ENCODE data around the gene ZBTB39. TPM values are rescaled to one million over a fixed set of nuclear protein-coding genes. Genes with fewer than 3 reads are reported as not detected.

Gene ZBTB39
- total and polyA plus RNA-seq, 2 of the 13 experiments (the other 11 are each of a cell fraction or from before 2014, with no cell fraction given), result 6.5 to 6.9 TPM

DNA sequence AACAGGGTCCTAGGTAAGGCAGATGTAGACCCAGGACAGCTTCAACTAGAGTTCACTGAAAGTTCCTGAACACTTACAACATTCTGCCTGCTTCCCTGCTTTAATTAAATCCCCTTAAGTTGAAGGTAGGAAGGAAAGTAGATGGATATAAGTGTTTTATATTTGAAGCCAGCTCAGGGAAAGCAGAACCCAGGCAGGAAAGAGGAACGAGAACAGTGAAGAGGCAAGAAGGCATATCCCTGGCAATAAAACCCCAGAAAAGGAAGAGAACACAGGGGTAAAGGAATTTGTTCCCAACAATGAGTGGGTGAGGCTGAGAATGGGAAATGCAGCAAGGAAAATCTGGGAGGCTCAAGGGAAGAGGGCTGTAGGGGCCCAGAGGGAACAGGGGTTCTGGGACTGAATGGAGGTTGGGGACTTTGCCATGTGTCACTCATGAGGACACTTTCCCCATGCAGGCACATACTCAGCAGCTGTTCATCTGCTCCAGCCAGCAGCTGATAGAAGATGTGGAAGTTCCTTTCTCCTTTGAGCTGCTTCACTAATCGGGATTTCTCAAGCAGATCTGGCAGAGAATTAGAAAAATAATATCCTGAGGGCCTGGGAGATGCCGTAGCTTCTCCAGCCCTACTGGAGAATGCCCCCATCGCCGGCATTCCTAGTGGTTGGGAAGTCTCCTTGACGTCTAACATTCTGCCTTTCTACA, 39.9 kb upstream of the ZBTB39 start:
- Histone ChIP-seq H4K20me1 (ENCODE audit: insufficient read depth, low read length) (no peaks in the 10 kb centered on the region), H3K36me3 (replicated peaks in 1 of 2; ENCODE audit: control insufficient read depth in 1 of 2, insufficient read depth in 2 of 2, low read length in 2 of 2) (no peaks in the 10 kb centered on the region), H3K9ac (ENCODE audit: insufficient read depth, low read depth, low read length) (no peak overlapping the region)

DNA sequence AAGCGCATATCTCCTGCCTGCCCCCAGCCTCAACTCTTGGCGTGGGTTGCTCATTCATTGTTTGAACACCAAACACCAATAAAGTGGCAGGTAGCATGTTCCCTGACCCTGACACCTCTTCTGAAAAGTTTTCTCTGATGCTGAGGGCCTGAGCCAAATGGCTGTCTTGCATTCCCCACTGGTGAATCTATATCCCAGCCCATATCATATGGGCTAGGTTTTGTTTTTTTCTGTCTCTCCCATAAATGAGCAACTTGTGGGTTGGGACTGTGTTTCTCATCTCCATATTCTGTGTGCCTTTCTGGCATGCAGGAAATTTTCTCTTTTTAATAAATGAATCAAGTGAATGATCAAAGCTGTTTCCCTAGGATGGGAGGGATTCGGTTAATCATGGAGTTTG, 38.5 kb upstream of the ZBTB39 start:
- Histone ChIP-seq H3K79me2 (ENCODE audit: insufficient read depth, low read length) (no peaks in the 10 kb centered on the region), H3K4me3 (replicated peaks in 1 of 3; ENCODE audit: insufficient read depth in 1 of 3, low read depth in 2 of 3, low read length in 3 of 3) (no peak overlapping the region), H3K27ac (ENCODE audit: extremely low read length, insufficient read depth, low read length) (no peak overlapping the region), H3K36me3 (replicated peaks in 1 of 2; ENCODE audit: control insufficient read depth in 1 of 2, insufficient read depth in 2 of 2, low read length in 2 of 2) (no peaks in the 10 kb centered on the region), H3K9me3 (ENCODE audit: low read length) (no peaks in the 10 kb centered on the region), H3K9ac (ENCODE audit: insufficient read depth, low read depth, low read length) (no peak overlapping the region), H3K4me2 (ENCODE audit: low read depth, low read length) (no peak overlapping the region), H4K20me1 (ENCODE audit: insufficient read depth, low read length) (no peaks in the 10 kb centered on the region), H3K27me3 (ENCODE audit: control insufficient read depth in 1 of 2, insufficient read depth in 2 of 2, low read length in 2 of 2) (no peaks in the 10 kb centered on the region), H2AFZ (ENCODE audit: low read length) (no peak overlapping the region), H3K4me1 (ENCODE audit: insufficient read depth, low read length) (peaks cover 21% of the 10 kb centered on the region)
- WGBS (ENCODE audit: low lambda C conversion rate), result 94% methylated on average over 3 of the region's 3 CpGs
- FAIRE-seq, result no peak
- CTCF ChIA-PET (ENCODE audit: low intra/inter-chr PET ratio, low total read pairs), result no interaction called here
- TF ChIP-seq ZNF207 (IDR thresholded peaks at IDR 0.05; ENCODE audit: borderline replicate concordance), result no peak
- TF ChIP-seq, protein P1, sequence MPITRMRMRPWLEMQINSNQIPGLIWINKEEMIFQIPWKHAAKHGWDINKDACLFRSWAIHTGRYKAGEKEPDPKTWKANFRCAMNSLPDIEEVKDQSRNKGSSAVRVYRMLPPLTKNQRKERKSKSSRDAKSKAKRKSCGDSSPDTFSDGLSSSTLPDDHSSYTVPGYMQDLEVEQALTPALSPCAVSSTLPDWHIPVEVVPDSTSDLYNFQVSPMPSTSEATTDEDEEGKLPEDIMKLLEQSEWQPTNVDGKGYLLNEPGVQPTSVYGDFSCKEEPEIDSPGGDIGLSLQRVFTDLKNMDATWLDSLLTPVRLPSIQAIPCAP (CRISPR knock-in tag; IDR thresholded peaks at IDR 0.05; ENCODE audit: low read depth), result no peak
- TF ChIP-seq MAF1 (CRISPR knock-in tag; IDR thresholded peaks at IDR 0.05; ENCODE audit: borderline replicate concordance), result no peak
- no peak for TF ChIP-seq NFYC (CRISPR knock-in tag; IDR thresholded peaks at IDR 0.05)
- TF ChIP-seq ZFP37 (CRISPR knock-in tag; IDR thresholded peaks at IDR 0.05; ENCODE audit: borderline replicate concordance), result no peak
- no peak for TF ChIP-seq HMGA1 (CRISPR knock-in tag; conservative IDR thresholded peaks at IDR 0.05)
- no peak for TF ChIP-seq ZNF350 (CRISPR knock-in tag; IDR thresholded peaks at IDR 0.05; ENCODE audit: borderline replicate concordance, low read depth)
- no peak for DNase-seq (ENCODE audit: low spot score)
- intact Hi-C loops (cut with micrococcal nuclease; ENCODE audit: unreplicated experiment), result no loop called here
- in situ Hi-C loops (cut with HindIII; ENCODE audit: extremely low pct_ligation_motif_present, low pct_unique_long_range_greater_than_20kb), result no loop called here
- POLR2A ChIA-PET, result no interaction called here
- no peak for ATAC-seq
- no TSS peak for BruUV-seq (replicated peaks)

More for the DNA sequence above, 39.9 kb upstream of the ZBTB39 start:
- H3K9me3 ChIP-seq (ENCODE audit: low read length), result no peaks in the 10 kb centered on the region
- no peak overlapping the region for H3K4me3 ChIP-seq (replicated peaks in 1 of 3; ENCODE audit: insufficient read depth in 1 of 3, low read depth in 2 of 3, low read length in 3 of 3)
- DNase-seq (ENCODE audit: low spot score), result no peak
- no peaks in the 10 kb centered on the region for H3K27me3 ChIP-seq (ENCODE audit: control insufficient read depth in 1 of 2, insufficient read depth in 2 of 2, low read length in 2 of 2)
- H3K4me1 ChIP-seq (ENCODE audit: insufficient read depth, low read length), result peaks cover 34% of the 10 kb centered on the region
- H3K79me2 ChIP-seq (ENCODE audit: insufficient read depth, low read length), result no peaks in the 10 kb centered on the region
- H2AFZ ChIP-seq (ENCODE audit: low read length), result no peak overlapping the region
- WGBS (ENCODE audit: low lambda C conversion rate), result 84% methylated on average over 6 of the region's 6 CpGs
- no TSS peak for BruUV-seq (replicated peaks)
- ChIA-PET CTCF (ENCODE audit: low intra/inter-chr PET ratio, low total read pairs) (no interaction called here), POLR2A (no interaction called here)
- in situ Hi-C loops (cut with HindIII; ENCODE audit: extremely low pct_ligation_motif_present, low pct_unique_long_range_greater_than_20kb) (no loop called here), intact Hi-C loops (cut with micrococcal nuclease; ENCODE audit: unreplicated experiment) (no loop called here)
- H3K27ac ChIP-seq (ENCODE audit: extremely low read length, insufficient read depth, low read length), result no peak overlapping the region
- no peak overlapping the region for H3K4me2 ChIP-seq (ENCODE audit: low read depth, low read length)
- FAIRE-seq, result no peak
- TF ChIP-seq, protein P2, sequence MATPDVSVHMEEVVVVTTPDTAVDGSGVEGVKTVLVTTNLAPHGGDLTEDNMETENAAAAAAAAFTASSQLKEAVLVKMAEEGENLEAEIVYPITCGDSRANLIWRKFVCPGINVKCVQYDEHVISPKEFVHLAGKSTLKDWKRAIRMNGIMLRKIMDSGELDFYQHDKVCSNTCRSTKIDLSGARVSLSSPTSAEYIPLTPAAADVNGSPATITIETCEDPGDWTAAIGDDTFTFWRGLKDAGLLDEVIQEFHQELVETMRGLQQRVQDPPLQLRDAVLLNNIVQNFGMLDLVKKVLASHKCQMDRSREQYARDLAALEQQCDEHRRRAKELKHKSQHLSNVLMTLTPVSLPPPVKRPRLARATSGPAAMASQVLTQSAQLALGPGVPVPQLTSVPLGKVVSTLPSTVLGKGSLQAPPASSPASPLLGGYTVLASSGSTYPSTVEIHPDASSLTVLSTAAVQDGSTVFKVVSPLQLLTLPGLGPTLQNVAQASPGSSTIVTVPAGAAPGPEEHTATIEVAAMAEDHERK (CRISPR knock-in tag; IDR thresholded peaks at IDR 0.05; ENCODE audit: low read depth), result no peak
- TF ChIP-seq ZSCAN9 (CRISPR knock-in tag; IDR thresholded peaks at IDR 0.05; ENCODE audit: borderline replicate concordance), result no peak
- no peak for TF ChIP-seq JUND (CRISPR knock-in tag; IDR thresholded peaks at IDR 0.05)
- no peak for TF ChIP-seq ISL2 (CRISPR knock-in tag; IDR thresholded peaks at IDR 0.05)
- ATAC-seq, result no peak
